HG03095 (cell line): ENCODE data around the gene LYRM2.
"Not testable (repeated sequence)": the region's sequence is repeated elsewhere in the genome, so short reads cannot be mapped to it uniquely, and the experiment has no call there.

Experiments
- ATAC-seq: cut with Tn5 transposase; IDR thresholded peaks from one replicate; pipeline ENCODE4 v1.9.1; 2021; ENCODE audit warnings: moderate library complexity; ENCODE audit not compliant: unreplicated experiment

LYRM2 gene

DNA sequence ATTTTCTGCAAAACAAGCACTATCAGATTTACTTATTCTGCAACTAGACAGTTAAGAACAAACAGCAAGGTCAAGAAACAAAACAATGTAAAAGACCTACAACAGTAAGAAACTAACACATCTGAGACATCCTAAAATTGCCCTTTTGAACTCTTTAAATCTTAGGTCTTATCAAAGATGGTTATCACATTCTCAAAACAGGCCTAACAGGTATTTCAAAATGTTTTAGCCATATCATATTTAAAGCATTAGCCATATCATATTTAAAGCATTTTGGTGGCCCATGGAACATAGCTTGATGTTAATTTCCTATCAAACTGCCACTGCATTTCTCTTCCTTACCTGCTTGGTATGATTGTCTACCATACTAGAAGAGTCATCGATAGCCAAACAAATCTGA, 11.1 kb upstream of the LYRM2 start:
- ATAC-seq: no peak

DNA sequence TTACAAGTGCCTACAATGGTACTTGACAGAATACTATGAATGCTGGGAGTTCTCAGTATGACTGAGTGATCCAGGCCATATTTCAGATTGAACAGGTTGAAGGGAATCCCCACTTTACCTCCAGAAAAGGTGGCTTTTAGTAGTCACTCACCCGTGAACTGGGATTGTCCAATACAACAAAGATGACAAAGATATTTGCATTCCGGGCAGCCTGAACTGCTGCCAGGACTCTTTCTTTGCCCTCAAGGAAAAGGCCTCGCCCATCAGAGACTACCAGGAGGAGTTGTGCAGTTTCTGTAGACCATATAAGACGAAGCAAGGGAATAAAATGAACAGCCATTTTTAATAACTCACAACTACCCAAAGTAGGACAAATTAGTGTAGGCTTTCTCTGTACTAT, 6.3 kb upstream of the LYRM2 start:
- ATAC-seq: no peak

GRCh38 chr6:89643406-89643805, 4.9 kb upstream of the LYRM2 start:
- ATAC-seq: no peak

DNA sequence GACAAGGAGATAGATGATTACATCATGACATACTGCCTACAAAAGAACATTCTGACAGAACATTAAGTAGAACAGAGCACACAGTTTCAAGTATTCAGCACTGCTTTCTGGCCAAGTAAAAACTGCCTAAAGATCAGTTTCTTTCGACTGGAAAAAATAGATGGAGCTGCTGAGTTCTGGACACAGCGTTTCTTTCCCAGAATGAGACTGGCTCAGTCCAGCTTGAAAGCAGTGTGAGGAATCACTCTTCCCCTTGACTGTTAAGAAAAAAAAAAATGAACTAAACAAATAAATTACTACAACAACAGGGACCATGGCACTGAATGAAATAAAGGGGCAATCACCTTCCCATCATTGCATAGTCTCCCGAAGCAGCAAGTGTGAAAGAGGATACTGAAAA, 4.4 kb upstream of the LYRM2 start:
- ATAC-seq: no peak

- ATAC-seq: not testable (repeated sequence)
Observed at GRCh38 chr6:89641581-89641980, 3.0 kb upstream of the LYRM2 start.

- no peak for ATAC-seq
Observed at GRCh38 chr6:89640804-89641203, 2.3 kb upstream of the LYRM2 start.

- ATAC-seq: peak; percentile 1
Observed at GRCh38 chr6:89637960-89638319, 607 bp downstream of the LYRM2 start.

- not testable (repeated sequence) for ATAC-seq
Observed at GRCh38 chr6:89636412-89636811, 2.1 kb downstream of the LYRM2 start.

- ATAC-seq: no peak
Observed at GRCh38 chr6:89630488-89630887, 8.1 kb downstream of the LYRM2 start.

GRCh38 chr6:89623749-89624148, 14.8 kb downstream of the LYRM2 start:
- no peak for ATAC-seq

DNA sequence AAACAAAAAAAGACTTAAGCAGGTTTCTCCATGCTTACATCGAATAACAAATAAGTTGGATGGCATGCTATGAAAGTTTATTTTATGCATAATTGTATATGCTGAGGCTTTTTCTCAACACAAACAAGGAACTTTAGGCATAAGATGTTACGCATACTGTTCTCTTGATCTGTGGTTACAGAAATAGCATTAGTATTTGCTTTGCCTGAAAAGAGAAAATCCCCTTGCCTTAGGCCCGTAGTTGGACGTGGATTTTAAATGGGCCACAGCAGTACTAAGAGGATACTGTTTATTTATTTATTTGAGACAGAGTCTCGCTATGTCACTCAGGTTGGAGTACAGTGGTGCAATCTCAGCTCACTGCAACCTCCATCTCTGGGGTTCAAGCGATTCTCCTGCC, 19.0 kb downstream of the LYRM2 start:
- ATAC-seq: no peak

DNA sequence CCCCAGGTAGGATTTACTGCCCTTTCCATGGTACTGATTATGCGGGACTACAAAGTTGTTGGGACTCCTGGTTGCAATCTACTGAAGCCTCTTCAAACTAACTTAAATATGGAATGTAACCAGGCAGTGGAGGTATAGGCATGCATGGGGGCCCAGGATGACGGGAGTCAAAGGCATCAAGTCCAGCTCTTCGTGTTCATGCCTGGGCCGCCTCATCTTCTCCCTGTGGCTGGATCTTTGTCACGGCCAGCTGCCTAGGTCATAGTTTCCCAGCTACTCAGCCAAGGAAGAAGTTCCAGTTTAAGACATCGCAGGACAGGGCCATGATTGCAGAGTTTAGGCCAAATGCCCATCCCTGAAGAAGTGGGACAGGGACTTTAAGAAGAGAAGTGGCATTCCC, 20.5 kb downstream of the LYRM2 start:
- ATAC-seq: no peak

DNA sequence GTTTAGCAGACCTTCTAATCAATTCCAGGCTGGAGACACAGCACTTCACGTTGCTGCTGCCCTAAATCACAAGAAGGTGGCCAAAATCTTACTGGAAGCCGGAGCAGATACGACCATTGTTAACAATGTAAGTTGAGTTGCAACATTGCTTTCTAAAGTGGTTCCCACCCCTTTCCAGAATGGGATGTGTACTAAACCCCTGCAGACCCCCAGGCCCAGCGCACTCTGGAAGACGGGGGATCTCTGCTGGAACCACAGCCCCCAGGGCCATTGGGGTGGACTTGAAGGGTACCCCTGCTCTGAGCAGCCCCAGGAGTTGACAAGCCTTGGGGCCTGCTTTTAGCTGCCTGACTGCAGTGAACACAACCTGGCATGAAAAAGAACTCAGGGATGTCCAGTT, 22.0 kb downstream of the LYRM2 start:
- no peak for ATAC-seq

DNA sequence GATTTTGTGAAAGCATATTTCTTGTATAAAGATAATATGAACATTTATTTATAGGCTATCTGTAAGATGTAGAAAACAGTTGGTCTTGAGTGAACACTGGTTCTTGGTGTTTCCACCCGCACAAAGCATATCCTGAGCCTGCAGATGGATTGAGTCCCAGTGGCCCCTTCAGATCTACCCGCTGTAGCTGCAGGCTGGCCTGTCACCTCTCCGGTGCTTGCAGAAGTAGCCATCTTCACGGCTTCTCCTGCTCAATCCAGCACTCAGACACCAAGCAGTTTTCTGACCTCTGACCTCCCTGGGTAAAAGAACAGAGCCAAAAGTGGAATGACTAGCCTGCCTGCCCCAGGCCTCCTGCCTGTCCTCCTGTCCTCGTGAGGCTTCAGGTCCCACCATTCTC, 22.7 kb downstream of the LYRM2 start:
- ATAC-seq: no peak

GRCh38 chr6:89613790-89614189, 24.8 kb downstream of the LYRM2 start:
- ATAC-seq: no peak

- ATAC-seq: no peak
Observed at GRCh38 chr6:89612121-89612520, 26.4 kb downstream of the LYRM2 start.

- no peak for ATAC-seq
Observed at GRCh38 chr6:89611666-89612065, 26.9 kb downstream of the LYRM2 start.

DNA sequence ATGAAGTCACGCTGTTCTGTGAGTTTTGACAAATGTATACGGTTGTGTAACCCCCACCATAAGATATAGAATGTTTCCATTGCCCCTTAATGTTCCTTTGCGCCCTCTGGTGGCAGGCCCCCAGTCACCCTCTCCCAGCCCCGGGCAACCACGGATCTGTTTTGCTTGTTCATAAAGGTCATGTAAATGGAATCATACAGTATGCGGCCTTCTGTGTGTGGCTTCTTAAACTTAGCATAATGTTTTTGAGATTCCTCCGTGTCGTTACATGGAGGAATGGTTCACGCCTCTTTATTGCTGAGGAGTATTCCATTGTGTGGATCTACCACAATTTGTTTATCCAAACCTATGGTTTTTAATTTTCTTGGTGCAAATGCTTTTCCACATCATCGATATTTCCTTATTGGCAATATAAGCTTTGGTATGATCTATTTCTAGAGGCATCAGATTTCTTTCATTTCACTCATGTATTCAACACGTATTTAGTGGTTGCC, 28.4 kb downstream of the LYRM2 start:
- peak; percentile 69 for ATAC-seq

GRCh38 chr6:89605861-89606260, 32.7 kb downstream of the LYRM2 start:
- ATAC-seq: no peak

GRCh38 chr6:89604653-89605052, 33.9 kb downstream of the LYRM2 start:
- no peak for ATAC-seq

DNA sequence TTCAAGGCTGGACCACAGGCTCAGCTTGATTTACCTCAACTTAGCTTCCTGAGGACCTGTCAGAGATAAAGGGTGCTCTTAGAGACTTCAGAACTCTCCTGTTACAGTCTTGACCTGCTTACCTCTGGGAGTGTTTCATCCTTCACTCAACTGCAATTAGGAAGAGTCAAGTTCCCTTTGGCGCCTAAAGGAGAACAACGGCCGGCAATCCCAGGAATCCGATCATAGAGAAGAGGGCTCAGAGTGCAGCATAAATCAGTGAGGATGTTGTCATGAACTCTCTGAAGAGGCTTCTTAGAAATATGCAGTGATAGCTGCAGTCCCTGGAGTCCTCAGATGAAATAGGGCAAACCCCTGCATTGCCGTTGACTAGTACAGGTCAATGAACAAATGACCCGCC, 36.4 kb downstream of the LYRM2 start:
- no peak for ATAC-seq

GRCh38 chr6:89599727-89600126, 38.8 kb downstream of the LYRM2 start:
- ATAC-seq: no peak

DNA sequence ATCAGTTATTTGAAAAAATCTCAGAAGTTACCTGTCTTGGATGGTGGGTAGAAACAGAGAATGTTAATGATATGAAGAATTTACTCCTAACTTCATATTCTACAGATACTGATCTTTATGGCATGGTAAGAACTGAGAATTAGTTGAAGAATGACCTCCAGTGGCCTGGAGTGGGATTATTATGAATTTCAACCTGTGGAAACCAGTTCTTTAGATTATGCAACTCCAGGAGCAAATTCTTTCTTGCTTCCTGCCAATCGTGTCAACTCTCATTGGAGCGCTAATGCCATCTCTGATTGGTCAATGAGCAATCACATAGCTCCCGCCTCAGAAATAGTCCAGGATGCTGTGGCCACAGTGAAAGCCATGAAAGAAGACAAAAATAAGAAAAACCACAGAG, 40.6 kb downstream of the LYRM2 start:
- no peak for ATAC-seq

DNA sequence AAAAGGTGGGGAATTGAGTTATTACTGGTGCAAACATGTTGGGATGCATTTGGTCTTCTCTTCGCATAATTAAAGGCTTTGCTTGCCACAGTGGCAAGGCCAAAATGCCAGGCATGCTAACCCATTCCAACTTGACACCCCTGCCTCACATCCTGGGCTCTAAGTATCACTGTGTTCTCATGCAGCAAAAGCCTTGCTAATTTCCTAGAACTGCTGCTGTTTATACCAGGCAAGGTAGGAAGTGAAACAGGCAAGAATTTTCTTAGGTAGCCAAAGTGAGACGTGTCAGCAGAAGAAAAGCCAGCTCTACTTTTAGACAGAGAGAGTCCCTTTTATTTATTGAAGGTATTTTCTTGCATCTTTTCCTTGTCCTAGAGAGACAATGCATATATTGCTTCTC, 41.2 kb downstream of the LYRM2 start:
- no peak for ATAC-seq
